Left lobe of liver (tissue), 2 donors: Measurements from ENCODE around the gene NACC2. TPM values are rescaled to one million over a fixed set of nuclear protein-coding genes. Genes with fewer than 3 reads are reported as not detected.
"Not testable (repeated sequence)": the region's sequence is repeated elsewhere in the genome, so short reads cannot be mapped to it uniquely, and the experiment has no call there.

ENCODE experiments used
- ATAC-seq: fragments of 200-7000 bp; cut with Tn5 transposase; one replicate; pipeline ENCODE4 v1.9.1; 2020; ENCODE audit warnings: mild to moderate bottlenecking, moderate library complexity
- DNase-seq: peaks from one replicate; pipeline ENCODE4 v3.0.0-alpha.2; 2020; ENCODE audit warnings: low spot score
- total RNA-seq: library from RNA; stranded (reverse); gene quantifications from one replicate; pipeline ENCODE4 v1.2.1, GENCODE V29; 2021
- donor health status: DM: no; HTN: no; CAD: no; lungs with moderate emphysema.
- donor health status: DM: no; HTN: yes; CAD: no.

The NACC2 gene
- total RNA-seq, 1 donor from 2014 or later: 18.4 TPM

DNA sequence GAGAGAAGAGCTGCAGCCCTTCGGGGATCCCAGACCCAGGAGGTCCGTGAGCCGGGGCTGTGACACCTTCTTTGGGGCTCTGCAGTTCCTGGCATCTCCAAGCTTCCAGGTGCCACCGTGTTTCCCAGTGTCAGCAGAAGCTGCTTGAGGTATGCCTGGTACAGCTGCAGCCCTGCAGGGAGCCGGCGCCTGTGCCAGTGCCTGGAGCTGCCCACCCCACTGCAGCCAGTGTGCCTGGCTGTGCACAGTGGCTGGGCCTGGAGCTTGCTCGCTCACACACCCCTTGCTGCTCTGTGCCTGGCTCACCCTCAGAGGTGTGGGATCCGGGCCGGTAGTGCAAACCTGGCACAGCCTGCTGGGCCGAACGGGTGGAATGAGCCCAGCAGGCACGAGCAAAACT lies 65.5 kb downstream of the NACC2 start:
- DNase-seq (peak; percentile 40), ATAC-seq (no peak)

DNA sequence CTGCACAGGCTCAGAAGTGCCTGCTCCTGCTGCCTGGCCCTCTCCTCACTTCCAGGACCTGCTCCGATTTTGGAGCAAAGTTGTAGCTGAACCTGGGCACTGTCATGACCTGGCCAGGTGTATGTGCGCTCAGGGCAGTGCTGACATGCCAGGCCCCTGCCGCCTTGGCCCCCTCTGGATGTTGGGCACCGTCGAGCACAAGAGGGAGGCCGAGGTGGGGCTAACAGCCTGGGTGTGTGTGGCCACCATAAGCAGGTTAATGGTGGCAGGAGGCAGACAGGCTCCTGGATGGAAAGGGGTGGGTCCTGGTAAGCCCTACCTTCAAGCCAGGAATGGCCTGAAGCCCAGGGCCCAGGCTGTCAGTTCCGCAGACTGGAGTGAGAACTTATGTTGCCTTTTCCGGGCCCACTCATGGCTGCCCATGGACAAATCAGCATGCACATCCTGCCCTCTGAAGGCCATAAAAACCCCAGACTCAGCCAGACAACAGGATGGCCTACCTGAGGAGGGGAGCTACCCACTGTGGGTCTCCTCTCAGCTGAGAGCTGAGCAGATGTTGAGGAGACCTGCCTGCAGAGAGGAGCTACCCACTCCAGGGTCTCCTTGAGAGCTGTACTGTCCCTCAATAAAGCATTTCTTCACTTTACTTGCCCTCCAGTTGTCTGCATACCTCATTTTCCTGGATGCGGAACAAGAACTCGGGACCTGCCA lies 66.2 kb downstream of the NACC2 start:
- no peak for DNase-seq
- ATAC-seq: peak; percentile 17

DNA sequence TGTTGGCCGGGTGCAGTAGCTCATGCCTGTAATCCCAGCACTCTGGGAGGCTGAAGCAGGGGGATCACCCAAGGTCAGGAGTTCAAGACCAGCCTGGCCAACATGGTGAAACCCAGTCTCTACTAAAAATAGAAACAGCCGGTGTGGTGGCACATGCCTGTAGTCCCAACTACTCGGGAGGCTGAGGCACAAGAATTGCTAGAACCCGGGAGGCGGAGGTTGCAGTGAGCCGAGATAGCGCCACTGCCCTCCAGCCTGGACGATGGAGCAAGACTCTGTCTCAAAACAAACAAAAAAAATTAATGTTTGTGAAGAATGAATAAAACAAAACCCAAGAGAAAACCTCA lies 68.2 kb downstream of the NACC2 start:
- not testable (repeated sequence) for ATAC-seq, DNase-seq

DNA sequence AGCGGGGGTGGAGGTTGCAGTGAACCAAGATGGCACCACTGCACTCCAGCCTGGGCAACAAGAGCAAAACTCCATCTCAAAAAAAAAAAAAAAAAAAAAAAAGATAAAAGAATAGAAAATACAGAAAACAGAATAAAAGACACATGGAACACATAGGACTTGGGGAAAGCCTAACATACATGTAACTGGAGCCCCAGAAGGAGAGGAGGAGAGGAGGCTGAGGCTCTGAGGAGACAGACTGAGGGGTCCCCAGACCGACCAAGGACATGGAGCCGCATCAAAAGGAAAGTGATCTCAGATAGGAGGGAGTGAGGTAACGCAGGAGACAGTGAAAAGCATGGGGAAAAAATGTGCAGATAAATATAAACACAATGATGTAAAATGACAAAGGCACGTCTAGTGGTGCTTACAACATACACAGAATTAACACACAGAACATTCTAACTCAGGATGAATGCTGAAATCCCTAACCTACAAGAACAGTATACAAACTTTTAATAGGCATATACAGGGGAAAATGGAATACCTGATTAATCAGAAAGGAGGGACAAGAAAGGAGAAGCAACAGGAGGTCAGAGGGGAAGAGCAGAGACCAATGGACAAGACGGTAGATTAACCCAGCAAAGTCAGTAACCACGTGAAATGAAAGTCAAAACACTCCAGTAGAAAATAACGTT lies 68.7 kb downstream of the NACC2 start:
- no peak for ATAC-seq
- no peak for DNase-seq

GRCh38 chr9:136025481-136025880 lies 69.6 kb downstream of the NACC2 start:
- DNase-seq (no peak), ATAC-seq (no peak)

DNA sequence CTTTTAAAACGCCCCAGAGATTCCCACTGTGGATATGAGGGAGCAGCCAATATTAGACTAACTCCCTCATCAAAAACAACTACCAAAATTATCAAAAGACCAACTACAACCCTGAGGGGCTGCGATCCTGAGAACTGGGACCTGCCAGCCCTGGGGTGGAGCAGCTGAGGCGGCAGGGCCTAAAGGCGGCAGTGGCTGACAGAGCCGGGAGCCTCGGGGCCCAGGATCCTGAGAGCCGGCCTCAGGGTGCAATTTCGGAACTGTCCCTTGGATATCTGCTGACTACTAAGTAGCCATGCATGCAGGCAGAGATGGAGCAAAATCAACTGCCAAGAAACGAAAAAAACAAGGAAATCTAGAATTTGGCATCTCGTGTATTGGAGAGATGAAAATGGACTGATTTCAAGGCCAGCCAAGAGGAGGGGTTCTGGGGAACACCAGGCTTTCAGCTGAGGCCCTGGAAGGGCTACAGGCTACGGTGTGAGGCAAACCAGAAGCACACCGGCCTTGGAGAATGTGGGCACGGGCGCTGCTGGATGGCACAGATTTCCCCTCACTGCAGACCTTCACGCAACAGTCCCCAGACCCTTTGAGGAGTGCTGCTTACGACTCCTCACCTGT lies 70.3 kb downstream of the NACC2 start:
- peak; percentile 43 for DNase-seq
- no peak for ATAC-seq

GRCh38 chr9:136024286-136024685 lies 70.8 kb downstream of the NACC2 start:
- ATAC-seq (peak; percentile 20), DNase-seq (no peak)

DNA sequence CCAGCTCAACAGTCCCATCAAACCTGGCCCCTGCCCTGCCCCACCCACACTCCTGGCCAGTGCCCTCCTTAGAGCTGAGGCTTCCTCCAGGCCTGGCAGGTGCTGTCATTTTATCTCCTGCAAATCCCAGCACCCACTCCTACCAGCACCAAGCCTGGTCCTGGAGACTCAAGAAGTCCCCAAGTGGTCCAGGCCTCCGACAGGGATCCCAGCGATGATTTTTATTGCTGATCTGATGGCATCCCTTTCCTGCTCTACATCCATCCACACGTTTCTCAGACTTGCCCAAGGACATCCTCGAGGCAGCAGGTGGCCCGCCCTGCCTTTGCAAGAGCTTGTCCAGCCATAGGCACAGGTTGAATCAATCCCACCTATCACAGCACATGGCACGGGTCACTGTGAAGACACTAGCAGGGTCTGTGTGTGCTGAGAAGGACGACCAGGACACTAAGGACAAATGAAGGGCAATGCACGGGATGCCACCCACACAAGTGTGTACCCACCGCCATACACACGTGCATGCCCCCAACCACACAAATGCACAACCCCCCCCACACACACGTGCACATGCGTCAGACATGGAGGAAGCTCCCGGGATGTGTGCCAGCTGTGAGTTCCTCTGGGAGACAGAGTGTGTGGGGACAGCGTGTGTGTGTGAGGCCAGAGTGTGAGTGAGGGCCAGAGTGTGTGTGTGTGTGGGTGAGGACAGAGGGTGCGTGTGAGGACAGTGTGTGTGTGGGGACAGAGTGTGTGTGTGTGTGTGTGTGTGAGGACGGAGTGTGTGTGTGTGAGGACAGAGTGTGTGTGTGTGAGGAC lies 71.5 kb downstream of the NACC2 start:
- DNase-seq (peak; percentile 48), ATAC-seq (peak; percentile 24)

GRCh38 chr9:136022731-136023409 lies 72.2 kb downstream of the NACC2 start:
- ATAC-seq (no peak), DNase-seq (no peak)

- DNase-seq (no peak), ATAC-seq (peak; percentile 71)
These were observed 73.0 kb downstream of the NACC2 start for GRCh38 chr9:136021872-136022681.

DNA sequence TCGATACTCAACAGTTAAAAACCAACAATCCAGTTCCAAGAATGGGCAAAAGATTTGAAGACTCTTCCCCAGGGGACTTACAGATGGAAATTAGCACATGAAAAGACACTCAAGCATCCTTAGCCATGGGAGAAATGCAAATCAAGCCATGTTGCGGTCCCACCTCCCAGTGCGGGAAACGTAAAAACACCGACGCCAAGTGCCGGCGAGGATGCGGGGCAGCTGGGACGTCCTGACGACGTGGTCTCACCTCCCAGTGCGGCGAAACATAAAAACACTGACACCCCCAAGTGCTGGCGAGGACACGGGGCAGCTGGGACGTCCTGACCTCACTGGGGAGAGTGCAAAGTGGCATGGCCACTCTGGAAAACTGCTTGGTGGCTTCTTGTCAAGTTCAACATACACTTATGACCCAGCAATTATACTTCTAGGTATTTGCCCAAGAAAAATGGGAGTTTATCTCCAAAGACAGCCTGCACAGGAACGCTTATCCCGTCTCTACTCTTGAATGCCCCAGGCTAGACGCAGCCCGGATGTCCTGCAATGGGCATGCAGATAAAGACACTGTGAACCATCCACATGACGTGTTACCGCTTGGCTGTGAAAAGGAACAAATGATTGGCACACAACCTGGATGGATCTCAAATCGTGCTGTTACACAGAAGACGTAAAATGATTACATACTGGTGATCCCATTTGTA lies 73.8 kb downstream of the NACC2 start:
- DNase-seq (no peak), ATAC-seq (no peak)

DNA sequence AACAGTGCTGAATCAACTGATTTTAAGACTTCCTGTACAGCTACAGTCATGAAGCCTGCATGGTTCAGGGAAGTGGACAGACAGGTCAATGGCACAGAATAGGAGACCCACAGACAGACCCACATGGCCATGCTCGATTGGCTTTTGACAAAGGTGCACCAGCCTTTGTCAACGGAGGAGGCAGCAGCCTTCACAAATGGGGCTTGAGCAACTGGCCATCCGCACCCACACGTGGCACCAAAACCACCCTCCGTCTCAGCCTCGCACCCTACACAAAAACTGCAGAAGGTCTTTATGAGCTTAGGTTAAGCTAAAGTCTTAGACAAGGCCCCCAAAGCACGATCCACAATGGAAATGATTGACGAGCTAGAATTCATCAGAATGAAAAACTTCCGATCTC lies 74.4 kb downstream of the NACC2 start:
- DNase-seq: no peak
- no peak for ATAC-seq

DNA sequence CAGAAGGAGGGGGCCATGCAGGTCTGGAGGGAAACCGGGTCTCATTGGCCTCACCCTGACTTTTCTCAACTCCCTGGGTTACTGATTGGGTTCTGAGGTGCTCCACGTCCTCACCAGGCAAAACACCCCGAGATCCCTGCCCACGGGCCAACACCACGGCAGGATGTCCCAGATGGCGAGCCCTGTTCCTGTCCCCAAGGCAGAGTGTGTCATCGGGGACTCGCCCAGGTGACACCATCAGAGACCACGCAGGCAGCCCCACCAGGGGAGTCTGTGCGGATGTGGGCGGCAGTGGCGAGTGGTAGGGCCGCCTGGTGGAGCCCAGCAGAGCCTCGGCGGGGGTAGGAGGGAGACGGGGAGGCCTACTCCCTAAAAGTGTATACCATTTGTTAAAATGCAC lies 74.9 kb downstream of the NACC2 start:
- no peak for ATAC-seq
- DNase-seq: no peak

DNA sequence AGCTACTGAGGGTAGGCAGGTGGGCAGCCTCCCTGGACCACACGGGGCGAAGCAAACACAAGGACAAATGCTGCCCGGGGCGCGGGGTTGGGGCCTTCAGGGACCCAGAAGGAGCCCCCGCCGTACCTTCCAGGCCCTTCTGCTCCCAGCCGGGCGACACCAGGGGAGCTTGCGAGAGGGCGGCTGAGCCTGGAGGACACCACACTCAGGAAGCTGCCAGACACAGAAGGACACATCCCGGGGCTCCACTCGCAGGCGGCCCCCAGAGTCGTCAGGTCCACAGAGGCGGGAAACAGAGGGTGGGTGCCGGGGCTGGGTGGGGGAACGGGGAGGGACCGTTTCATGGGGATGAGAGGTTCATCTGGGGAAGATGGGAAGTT lies 75.4 kb downstream of the NACC2 start:
- ATAC-seq (no peak), DNase-seq (no peak)

GRCh38 chr9:136019041-136019680 lies 75.9 kb downstream of the NACC2 start:
- no peak for DNase-seq
- ATAC-seq: no peak

DNA sequence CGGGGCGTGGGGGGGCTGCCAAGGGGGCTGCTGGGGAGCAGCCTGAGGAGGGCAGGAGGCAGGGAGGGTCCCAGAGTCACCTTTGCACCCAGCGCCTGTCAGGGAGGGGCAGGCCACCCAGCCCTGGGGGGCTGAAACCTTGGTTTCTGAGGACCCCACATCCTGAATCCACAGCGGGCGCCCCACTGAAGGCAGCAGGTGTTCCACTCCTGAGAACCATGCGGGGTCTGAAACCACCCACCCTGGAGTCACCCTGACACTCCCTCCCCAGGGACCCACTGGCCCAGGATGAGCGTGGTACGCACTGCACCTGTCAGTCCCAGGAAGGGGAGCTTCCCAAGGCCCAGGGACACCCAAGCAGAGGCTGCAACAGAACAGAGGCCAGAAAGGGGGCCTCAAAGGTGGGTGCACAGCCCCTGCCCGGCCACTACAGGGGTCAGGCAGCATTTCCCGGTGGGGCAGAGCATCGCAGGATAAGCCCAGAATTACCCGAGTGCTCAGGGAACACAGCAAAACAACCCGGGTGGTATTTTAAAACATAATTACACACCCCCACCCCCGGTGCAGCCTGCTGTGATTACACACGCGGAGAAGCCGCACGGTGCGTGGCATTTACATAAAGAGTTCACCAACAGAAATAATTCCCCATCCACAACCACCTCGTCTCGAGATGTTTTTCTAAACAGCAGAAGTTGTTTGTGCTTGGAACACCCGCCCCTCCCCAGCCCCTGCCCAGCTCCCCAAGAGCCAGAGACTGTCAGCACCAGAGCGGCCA lies 76.6 kb downstream of the NACC2 start:
- no peak for ATAC-seq

GRCh38 chr9:136017289-136018190 lies 77.5 kb downstream of the NACC2 start:
- no peak for ATAC-seq
- no peak for DNase-seq

More for the DNA sequence above, 76.6 kb downstream of the NACC2 start:
- DNase-seq: no peak
